ENCODE measurements around the gene LRRTM4. TPM values are rescaled to one million over a fixed set of nuclear protein-coding genes. Genes with fewer than 3 reads are reported as not detected.
A peak's percentile ranks its signal among the peaks of the same experiment; 100 is the strongest.

The LRRTM4 gene
- polyA plus RNA-seq (ENCODE audit: insufficient read length in 3 of 3) = 1 to 10 TPM in 2 of 3 donors, under 1 TPM in 1; 0.68 to 1.9 (median 1.3) TPM
- long read RNA-seq, donor 1 = 0 reads
- long read RNA-seq, donor 2 = 0 reads
- long read RNA-seq, donor 3 = 0 reads
- long read RNA-seq, donor 4 = 0 reads
- long read RNA-seq, donor 5 = 0 reads
- long read RNA-seq, donor 6 = 0 reads
- long read RNA-seq, donor 7 = 0 reads
- long read RNA-seq, donor 8 = 0 reads
- long read RNA-seq, donor 9 = 0 reads
- long read RNA-seq, donor 10, partial matches to known transcripts = 0 of 2 reads
- long read RNA-seq, donor 10, other reads (novel, unspliced or antisense) = 0 of 2 reads
- long read RNA-seq, donor 11 = 0 reads
- long read RNA-seq, donor 12 = 0 reads
- long read RNA-seq, donor 13 = 0 reads
- long read RNA-seq, donor 14 = 0 reads
- long read RNA-seq, donor 15 = 0 reads
- long read RNA-seq, donor 16 = 0 reads

DNA sequence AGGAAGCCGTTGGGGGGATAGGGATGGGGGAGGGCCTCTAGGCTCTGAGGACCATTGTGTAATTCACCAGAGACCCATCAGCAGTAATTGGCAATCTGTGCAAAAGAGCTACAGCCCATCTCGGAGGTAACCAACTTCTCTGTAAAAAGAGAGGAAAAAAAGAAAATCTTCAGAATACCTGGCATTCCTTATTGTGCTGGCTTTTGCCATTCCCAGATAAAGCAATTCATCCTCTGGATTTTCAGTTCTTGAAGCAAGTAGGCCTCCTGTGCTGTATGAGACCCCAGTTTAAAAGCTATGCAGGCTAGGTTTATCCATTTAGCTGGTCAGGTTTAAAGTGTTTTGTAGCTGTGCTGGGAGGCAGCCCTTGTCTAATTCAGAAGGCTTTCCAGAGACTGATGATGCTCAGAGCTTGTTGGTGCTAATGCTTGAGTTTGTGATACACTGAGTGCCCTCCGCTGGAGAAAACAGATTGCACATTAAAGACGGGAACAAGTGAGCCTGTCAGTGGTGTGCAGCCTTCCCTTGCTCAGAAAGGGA, at the start of gene LRRTM4:
Gene LRRTM4, minus strand, starts transcription at position 446 of the 540 bp plus-strand sequence.
- DNase-seq (ENCODE audit: extremely low read depth in 1 of 11, low read depth in 9 of 11, low spot score in 4 of 11) = peak in 7 of 11 donors; percentile 4 to 20 (median 12)

DNA sequence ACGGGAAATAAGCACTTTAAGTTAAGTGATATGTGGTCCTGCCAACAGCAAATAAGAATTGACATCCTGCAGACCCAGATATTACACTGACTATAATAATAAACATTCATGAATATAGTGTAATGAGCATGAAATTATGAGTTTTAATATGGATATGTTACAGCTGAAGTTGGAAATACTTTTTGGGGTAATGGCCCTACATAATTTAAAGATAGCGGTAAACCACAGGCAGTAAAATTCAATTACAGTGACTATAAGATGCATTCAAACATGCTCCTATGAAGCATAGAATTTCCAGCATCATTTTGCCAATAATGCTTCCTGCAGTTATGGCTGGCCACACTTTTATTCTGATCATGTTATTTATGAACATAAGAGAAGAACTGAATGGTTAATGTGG, 49.4 kb upstream of the LRRTM4 start:
- DNase-seq (ENCODE audit: extremely low read depth in 1 of 11, low read depth in 9 of 11, low spot score in 4 of 11) = no peak

DNA sequence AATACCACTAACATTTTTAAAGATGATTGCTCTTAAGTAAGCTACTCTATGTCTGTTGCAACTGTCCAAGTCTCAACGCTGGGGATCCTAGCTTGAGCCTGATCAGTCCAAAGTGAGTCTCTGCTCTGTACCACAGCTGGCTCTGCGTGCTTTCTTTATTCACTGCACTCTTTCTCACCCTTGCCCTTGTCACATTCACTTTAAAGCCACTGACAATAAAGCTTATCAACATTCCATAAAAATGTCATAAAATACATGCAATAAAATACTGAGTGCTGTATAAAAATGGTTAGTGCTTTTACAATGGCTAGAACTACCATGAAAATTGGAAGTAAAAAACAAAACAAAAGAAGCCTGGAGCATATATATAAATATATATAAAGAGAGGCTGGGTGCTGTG, 45.5 kb upstream of the LRRTM4 start:
- DNase-seq (ENCODE audit: extremely low read depth in 1 of 11, low read depth in 9 of 11, low spot score in 4 of 11) = peak in 8 of 11 donors; percentile 15 to 66 (median 50)

DNA sequence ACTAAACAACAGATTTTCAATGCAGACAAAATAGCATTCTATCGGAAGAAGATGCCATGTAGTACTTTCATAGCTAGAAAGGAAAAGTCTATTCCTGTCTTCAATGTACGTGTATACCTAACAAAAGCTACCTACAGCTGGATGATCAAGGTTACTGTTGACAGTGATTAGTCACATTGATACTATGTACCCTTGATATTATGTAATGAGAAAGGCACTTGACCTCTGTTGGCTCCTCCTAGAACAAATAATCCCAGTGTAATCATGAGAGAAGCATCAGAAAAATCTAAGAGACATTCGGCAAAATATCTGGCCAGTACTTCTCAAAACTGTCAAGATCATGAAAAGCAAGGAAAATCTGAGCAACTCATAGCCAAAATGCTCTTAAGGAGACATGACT, 44.4 kb upstream of the LRRTM4 start:
- no peak for DNase-seq (ENCODE audit: extremely low read depth in 1 of 11, low read depth in 9 of 11, low spot score in 4 of 11)

DNA sequence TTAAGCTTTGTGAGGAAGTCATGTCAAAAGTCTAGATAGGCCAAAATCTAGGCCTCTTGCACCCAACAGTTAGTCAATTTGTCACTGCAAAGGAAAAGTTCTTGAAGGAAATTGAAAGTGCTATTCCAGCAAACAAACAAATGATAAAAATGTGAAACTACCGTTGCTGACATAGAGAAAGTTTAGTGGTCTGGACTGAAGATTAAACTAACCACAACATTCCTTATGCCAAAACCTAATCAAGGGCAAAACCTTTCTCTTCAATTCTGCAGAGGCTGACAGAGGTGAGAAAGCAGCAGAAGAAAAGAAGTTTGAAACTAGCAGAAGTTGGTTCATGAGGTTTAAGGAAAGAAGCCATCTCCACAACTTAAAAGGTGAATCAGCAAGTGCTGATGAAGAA, 44.0 kb upstream of the LRRTM4 start:
- no peak for DNase-seq (ENCODE audit: extremely low read depth in 1 of 11, low read depth in 9 of 11, low spot score in 4 of 11)

DNA sequence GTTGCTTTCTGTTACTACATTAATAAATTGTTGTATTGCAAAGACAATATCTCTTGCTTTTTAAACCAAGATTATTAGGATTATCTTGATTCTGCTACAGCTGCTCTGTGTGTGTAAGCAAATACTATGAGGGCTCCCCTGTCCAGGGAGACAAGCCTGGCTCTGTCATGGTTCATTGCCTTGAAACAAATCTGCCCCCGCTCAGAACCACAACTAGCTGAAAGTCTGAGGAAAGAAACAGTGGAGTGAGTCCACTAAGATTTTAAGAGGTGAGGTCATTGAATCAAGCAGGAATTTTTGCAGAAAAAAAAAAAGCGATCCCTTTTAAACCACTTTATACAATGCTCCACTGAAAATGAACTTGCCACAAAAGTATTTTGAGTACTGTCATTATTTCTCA, 30.8 kb upstream of the LRRTM4 start:
- peak in 9 of 11 donors; percentile 25 to 78 (median 56) for DNase-seq (ENCODE audit: extremely low read depth in 1 of 11, low read depth in 9 of 11, low spot score in 4 of 11)

DNA sequence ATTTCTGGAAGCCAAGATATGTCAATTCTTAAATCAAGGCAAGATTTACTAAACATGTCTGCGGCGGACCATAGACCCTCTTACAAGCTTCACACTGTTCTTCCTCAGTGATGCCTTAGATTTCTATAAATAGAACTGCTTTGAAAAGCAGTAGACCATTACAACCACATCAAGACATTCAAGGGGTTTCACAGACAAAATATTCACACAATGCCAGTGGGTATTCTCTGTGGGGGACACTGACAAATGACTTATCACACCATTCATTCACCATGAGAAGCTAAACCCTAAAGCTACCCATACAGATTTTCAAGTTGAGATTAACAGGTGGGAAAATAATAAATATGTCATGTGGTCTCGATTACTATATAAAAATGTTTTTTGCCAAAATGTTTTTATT, 15.9 kb upstream of the LRRTM4 start:
- DNase-seq (ENCODE audit: extremely low read depth in 1 of 11, low read depth in 9 of 11, low spot score in 4 of 11) = no peak

DNA sequence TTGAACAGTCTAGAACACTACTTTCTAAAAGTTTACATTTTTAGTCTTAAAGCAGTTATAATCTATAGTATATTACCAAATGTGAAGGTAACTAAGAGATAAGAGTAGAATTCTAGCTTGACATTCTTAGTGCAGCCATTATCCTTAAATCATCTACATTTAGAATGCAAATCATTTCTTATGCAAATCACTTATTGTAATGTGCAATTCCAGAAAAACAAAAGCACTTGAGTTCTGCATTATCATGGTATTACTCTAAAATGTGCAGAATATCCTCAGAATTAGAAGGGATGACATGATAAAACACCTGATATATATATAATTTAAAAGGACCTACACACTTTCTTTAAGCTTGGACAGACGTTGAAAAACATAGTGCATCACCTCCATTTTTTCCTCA, 712 bp upstream of the LRRTM4 start:
- DNase-seq (ENCODE audit: extremely low read depth in 1 of 11, low read depth in 9 of 11, low spot score in 4 of 11) = no peak

DNA sequence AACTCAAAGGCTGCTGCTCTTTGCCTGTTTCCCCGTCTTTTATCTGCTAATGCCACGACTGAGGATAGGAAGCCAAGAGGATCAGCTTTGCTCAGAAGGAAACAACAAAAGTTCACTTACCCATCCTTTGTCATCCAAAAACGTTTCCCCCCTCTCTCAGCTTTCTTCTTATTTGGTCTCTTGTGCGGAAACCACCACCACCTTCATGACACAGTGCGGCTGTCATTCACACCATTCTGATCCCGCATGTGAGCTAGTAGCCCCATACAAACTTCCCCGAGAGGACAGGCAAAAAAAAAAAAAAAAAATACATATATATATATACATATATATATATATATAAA, 656 bp downstream of the LRRTM4 start:
- DNase-seq (ENCODE audit: extremely low read depth in 1 of 11, low read depth in 9 of 11, low spot score in 4 of 11) = no peak

DNA sequence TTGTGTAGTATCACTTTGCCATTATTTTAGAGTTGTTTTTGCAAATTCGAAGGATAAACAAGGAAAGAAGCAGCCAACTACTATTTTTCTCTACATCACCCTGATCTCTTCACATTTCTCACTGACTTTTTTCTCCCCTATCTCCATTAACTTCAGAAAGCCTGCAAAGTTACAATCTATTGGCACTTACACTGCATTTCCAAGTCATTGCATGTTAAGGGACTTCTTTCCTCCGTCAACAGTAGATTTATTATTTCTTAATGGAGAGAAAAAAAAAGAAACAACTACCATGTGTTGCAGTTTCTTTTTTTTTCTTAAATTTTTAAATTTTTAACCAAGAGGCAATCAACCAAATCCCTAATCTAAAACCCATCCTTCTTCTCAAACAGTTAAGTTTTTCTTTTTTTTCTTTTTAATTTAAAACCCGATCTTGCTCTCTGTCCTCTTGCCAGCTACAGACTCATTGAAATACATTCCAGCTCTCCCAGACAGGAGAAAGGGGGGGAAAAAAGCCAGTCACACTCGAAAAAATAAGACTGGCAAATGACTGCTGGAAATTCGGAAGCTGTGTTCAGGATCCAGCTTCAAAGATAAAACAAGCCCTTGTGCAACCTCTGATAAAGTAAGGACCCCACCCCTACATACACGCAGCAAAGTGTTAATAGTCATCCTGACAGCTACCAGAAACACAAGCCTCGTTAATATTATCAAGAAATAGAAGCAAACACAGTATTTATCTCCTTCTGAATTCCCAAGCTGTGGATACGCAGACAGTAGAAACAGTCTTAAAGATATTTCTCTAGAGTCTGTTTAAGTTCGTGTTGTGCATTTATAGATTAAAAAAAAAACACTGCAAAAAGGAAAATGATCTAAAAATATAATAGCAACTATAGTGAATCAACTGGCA, 1.3 kb downstream of the LRRTM4 start:
- DNase-seq (ENCODE audit: extremely low read depth in 1 of 11, low read depth in 9 of 11, low spot score in 4 of 11) = peak in 1 of 11 donors; percentile 10

DNA sequence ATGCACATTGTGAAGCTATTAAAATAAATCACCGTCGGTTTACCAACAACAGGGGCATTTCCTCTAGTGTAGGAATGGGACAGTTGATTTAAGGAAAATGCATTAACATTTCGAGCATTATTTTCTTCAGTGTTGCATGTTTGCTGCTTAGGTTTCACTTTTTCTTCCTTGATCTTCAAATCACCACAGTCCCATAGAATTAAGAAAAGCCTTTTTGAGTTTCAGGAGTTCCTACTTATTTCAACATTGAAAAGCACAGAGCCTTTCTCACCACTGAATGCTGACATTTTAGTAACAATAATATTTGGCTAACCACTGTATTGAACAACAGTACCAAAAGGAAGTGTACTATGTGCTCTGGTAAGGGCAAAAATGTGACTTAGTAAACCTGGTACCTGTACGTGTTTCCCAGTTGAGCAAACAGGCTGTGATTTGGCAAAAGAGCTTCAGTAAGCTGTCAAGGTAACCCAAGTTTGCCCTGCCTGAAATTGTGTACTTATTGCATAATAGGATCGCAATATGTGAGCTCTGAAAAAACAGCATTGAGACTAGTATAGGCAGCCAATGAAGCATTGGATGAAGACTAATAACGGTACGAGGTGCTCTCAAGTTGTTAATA, 2.2 kb downstream of the LRRTM4 start:
- DNase-seq (ENCODE audit: extremely low read depth in 1 of 11, low read depth in 9 of 11, low spot score in 4 of 11) = no peak

DNA sequence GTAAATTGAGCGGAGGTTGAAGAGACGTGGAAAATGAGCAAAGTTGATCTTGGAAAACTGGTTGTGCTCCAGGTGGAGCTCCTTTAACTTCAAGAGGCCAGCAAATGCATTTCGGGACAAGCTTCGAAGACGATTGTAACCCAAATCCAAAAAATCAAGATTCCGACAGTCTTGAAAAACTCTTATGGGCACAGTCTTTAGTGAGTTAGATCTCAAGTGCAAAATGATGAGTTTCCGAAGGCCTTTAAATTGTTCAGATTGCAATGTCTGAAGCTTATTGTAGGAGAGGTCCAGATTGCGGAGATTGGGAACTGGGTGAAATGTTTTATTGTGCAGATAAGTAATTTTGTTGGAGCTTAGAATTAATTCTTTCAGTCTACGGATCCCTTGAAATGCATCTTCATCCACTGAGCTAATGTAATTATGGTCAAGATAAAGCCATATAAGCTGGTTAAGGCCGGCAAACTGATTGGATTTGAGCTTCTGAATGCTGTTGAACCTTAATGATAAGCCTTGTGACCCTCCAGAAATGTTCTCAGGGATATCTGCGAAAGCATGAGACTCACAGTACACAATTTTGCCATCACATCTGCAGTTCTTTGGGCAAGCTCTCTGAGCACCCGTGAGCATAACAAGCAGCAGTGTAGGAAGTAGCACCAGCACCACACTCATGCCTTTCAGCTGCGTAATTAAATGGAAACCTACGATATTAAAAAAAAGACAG, 2.9 kb downstream of the LRRTM4 start:
- no peak for DNase-seq (ENCODE audit: extremely low read depth in 1 of 11, low read depth in 9 of 11, low spot score in 4 of 11)

DNA sequence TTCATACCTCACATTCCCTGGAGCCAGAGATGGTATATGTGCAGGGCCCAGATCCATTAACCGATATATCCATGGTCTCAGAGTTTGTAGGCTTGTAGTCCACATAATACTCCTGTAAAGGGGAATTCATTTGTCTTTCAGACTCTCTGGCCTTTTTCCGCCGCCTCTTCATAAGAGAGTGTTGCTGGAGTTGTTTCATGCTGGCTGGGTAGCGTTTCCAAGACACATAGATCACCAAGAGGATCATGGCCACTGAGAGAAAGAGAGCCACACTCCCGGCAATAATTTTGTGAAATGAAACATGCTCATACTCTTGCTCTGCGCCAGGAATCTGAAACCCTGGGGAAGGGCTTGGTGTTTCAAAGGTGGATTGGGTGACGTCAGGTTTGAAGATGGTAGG, 3.9 kb downstream of the LRRTM4 start:
- no peak for DNase-seq (ENCODE audit: extremely low read depth in 1 of 11, low read depth in 9 of 11, low spot score in 4 of 11)

DNA sequence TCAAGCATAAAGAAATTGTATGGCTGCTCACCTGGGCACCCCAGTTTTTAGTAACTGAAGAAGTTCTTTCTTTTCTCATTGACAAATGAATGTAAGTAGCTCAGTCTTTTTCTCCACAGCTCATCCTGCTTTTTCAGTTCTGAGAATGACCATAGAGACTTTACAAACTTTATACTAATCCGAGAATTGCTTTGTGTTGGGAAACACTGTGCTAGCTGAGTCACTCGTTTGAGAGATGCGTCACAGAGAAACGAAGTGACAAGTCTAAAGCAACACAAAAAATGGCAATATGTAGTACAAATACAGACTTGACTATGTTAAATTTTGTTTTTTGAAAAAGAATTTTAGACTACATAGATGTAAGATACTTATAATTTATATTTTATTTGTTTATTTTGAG, 9.0 kb downstream of the LRRTM4 start:
- no peak for DNase-seq (ENCODE audit: extremely low read depth in 1 of 11, low read depth in 9 of 11, low spot score in 4 of 11)

DNA sequence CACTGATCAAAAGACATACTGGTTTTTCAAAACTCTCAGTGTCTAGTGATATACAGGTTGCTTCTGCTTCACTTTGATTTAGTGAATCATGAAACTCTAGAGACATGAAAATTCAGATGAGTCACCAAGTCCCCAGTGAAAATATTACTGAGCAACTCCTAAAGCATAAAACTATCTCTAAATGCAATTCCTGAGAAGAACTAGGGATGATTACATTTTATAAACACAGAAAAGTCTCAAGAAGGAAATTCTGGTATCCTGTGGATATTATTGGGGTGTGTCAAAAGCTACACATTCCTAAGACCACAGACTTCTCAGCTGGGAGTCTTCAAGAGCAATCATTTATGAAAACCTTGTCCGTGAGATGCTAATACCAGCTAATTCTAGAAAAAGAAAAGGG, 9.7 kb downstream of the LRRTM4 start:
- no peak for DNase-seq (ENCODE audit: extremely low read depth in 1 of 11, low read depth in 9 of 11, low spot score in 4 of 11)

DNA sequence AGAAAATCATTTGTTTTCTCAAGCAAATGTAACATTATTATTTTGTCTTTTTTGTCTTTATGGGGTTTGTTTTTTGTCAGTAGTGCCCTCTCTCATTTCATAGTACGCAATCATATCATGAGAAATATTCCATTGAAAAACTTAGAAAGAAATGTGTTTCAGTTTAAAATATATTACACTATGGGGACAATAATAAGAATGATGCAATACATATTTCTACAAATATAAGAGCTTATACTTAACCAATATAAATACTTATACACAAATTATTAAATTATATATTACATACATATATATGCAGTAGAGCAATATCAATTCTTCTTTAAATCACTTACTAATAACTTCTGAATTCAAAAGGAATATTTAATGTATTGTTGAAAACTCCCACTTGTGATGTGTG, 13.7 kb downstream of the LRRTM4 start:
- no peak for DNase-seq (ENCODE audit: extremely low read depth in 1 of 11, low read depth in 9 of 11, low spot score in 4 of 11)

DNA sequence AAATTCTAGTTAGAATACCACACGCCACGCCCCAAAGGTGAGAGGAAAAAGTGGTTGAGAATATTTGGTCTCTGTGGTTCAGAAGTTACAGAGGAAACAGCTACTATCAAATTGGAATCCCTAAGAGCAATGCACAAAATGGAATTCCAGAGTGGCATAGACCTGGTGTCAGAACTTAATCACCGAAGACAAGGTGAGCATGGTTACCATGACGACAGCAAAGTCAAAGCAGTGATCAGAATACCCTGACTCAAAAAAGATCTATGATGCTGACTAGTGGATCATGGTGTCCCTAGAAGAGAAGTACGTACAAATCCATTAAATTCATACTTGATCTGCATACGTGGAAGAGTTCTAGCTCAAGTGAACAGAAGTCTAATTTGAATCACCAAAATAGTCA, 14.5 kb downstream of the LRRTM4 start:
- no peak for DNase-seq (ENCODE audit: extremely low read depth in 1 of 11, low read depth in 9 of 11, low spot score in 4 of 11)

DNA sequence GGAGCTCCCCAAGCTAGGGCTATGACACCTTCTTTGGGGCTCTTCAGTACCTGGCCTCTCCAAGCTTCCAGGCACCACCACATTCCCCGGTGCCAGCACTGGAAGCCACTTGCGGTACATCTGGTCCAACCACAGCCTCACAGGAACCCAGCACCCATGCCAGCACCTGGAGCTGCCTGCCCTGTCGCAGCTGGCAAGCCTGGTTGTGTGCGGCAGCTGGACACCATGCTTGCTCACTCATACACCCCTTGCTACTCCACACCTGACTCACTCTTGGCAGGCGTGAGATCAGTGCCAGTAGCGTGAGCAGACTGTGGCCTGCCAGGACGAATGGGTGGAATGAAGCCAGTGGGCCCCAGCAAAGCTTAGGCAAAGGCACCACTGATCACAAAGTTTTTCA, 34.0 kb downstream of the LRRTM4 start:
- no peak for DNase-seq (ENCODE audit: extremely low read depth in 1 of 11, low read depth in 9 of 11, low spot score in 4 of 11)
